Measurements from ENCODE around the gene CASK.
"Not testable (repeated sequence)": the region's sequence is repeated elsewhere in the genome, so short reads cannot be mapped to it uniquely, and the experiment has no call there.

CASK gene

DNA sequence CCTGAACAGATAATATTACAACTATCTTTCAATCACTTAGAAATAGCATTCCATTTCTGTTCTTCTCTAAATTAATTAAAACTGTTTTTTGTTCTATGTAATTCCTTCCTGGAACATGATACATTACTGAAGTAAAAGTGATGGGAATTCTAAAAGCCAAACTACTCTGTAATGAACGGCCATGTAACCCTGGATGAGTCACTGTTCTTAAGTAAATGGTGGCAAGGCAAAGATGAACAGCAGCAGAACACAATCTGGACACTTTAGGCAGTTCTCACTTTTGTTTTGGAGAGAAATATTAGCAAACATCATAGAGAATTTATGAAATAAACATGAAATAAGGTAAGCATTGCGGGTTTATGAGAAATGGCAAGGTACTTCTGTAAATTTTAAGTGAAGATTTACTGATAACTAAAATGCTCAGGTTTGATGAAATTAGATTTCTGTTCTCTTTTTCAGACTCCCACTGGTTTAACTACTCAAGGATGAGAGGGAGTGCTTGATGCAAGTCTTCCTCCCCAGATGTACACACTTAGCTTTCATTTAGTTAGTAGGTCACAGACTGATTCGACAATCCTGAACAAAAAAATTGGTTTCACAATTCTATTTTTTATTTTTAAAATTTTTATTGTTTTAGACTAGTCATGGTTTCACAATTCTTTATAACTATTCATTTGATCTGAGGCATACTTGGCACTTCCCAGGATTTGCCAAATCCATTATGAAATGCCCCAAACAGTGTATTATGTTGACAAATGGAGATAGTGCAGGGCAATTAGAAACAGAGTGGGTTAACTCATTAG is 200.3 kb downstream of the CASK start:
- DNase-seq: no peak

DNA sequence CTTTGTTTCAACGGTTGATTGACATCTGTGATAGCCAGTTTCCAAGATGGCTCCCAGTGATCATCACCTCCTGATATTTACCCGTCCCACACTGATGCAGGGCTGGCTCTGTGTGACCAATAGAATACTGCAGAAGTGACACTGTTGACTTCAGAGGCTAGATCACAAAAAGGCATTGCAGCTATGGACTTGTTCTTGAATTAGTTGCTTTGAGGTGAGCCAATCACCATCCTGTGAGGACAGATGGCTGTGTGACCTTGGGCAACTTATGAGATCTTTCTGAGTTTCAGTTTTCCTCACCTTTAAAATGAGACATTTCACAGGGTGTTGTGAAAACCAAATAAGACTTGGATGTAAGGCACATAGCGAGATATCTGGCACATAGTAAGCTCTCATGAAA is 201.1 kb downstream of the CASK start:
- DNase-seq: no peak

DNA sequence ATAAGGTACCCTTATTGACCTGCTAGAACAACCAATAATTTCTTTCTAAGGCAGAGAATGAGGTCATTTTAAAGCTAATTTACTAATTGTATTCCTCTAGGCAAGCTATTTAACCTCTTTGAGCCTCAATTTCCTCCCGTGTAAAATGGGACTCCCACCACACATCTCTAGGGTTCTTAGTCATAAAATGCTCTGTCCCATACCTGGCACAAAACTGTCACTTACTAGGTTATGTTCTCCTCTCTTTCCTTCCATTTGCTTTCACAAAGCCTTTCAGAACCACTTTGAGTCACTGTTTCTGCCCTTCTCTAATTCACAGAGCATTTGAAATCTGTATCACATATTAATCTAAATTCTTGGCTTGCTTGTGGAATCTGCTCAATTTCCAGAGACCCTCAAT is 201.8 kb downstream of the CASK start:
- no peak for DNase-seq

DNA sequence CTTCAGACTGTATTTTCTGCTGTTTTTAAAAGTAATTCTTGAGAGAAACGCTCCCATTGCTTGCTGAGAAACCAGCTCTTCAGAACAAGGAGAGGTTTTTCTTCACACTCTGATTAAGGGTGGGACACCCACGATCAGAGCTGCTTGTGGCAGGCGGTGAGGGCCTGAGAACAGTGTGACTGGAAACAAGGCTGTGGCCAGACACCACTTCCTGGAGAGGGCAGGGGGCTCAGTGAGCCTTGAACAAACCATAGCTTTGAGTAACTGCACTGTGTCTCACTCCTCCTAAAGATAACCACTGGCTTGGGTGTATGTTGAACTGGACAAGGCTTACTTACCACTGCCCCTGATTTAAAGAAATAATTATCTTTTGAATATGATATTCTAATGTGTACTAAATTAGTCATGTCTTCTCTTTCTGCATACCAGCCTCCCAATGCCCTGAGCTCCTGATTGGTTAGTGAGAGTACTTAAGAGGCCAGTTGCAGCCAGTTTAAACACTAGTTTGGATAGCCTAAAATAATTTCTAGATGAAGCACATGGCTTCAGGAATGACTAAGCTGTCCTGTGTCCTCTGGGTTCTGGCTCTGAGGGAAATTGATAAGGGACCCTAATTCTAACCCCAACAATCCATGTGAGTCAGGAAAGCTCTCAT is 203.1 kb downstream of the CASK start:
- DNase-seq: no peak

DNA sequence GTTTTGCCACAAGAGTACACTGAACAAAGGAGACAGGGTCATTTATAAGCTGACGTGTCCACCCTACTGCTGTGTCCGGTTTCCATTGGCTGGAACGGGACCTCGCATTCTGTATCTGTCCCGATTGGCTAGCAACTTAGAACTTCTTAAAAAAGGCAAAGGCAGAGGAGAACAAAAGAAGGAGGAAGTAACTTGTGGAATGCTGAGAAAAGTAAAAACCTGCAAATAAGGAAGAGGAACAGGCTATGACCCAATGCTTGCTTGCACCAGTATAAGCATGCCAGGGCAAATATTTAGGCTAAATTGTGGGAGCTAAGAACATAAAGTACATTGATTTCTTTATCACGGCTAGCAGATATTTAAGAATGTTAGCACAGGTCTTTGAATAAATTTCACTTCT is 203.7 kb downstream of the CASK start:
- not testable (repeated sequence) for DNase-seq

DNA sequence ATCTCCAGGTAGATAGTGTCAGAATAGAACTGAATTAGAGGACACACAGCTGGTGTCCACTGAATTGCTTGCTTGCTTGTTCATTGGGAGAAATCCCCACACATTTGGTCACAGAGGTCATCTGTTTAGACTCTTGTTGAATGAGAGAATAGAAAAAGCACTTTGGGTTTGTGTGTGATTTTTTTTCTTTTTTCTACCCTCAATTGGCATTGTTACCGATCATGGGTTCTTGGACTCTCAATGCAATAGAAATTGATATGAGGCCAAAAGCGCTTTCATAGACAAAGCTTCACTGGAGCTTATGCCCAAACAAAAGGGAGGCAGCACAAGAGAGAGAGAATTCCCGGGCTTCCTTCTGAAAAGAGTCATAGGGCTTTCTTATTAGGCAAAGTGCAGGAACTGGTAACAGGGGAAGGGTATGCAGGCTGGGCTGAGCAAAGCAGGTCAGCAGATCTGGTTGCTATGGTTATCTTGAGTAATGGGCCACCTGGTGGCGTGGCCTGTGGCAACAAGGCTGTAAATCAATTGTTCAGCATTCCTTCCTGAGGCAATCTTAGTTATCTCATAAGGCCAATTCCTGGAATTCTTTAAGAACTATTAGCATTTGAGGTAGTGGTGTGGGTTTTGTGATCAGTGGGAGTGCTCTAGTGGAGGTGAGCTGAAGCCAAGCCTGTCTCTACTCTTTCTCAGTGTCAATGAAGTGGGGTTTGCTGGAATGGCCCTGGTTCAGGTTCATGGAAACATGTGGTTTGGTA is 204.7 kb downstream of the CASK start:
- no peak for DNase-seq

DNA sequence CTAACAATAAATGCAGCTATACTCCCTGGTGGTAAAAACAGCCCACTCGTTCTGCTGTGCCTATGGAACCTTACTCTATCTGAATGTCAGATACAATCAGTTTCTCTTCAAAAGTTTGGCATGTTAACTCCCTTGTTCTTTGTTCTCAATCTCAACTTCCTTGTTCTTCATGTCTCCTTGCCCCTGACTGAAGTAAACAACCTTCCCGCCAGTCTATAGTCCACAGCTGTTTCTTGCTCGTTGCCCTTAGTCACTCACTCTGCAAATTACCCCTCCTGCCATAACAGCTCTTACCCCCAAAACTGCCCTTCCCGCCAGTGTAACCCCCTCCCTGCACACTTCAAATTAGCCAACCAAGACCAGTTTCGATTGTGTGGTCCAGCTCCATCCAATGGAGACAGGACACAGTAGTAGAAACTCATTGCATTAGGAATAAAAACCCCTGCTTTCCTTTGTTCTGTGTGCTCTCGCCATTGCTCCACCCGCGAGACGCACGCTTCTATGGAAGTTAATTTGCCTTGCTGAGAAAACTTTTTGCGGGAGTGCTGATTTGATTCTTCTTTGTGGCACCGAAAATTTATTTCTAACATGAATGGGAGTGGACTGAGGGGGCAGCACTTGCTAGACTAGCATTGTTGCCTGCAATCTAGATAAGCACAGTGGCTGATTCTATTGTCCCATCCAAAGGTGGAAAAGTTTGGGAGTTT is 206.4 kb downstream of the CASK start:
- no peak for DNase-seq

DNA sequence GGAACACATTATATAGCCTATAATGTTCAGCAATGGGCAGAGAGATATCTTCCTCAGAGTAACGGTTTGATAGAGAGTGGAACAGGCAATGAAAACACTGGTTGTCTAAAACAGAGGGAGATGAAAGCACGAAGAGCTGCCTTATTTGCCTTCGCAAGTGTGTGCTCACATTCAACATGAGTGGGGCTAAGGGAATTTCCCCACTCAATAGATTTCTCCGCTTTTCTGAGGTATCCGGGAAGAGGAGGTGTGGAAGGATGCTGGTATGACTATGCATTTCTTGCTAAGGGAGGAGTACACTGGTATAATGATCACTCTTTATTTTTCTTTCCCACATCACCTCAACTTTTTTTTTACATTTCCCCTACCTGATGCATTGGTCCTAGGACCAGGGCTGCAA is 207.1 kb downstream of the CASK start:
- no peak for DNase-seq

DNA sequence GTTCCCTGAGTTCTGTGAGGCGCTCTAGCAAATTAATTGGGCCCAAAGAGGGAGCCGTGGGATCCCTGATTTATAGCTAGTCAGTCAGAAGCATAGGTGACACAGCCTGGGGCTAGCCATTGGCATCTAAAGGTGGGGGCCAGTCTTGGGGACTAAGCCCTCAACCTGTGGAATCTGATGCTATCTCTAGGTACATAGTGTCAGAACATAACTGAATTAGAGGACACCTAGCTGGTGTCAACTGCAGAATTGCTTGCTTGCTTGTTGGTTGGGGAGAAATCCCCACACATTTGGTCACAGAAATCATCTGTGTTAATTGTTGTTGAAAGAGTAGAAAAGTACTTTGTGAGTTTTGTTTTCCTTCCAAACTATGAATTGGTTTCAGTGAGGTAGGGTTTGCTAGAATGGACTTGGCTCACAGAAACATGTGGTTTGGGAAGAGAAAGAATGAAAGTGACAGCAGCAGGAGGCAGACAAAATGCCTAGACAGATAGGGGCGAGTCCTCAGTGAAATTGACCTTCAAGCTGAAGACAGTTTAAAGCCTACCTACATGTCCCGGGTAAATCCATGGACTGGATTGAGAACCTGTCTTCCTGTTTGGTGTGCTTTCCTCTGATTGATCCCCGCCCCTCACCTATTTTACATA is 212.2 kb downstream of the CASK start:
- no peak for DNase-seq

DNA sequence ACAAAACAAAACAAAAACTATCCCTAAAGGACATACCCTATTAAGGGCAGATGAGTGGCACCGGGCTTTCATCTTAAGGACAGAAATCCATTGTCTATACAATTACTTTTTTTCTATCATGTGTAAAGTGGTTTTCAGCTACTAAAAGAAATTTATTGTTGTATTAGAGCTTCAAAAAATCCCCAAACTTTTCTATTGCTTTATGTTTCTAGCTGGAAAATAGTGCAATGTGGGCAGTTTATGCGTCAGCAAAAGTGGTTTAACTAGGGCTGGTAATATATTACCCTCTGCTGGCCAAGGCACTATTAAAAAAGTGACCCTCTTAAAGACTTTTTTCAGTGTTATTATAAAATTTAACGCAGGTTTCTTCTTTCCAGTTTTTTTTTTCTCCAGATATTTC is 214.9 kb downstream of the CASK start:
- DNase-seq: no peak

DNA sequence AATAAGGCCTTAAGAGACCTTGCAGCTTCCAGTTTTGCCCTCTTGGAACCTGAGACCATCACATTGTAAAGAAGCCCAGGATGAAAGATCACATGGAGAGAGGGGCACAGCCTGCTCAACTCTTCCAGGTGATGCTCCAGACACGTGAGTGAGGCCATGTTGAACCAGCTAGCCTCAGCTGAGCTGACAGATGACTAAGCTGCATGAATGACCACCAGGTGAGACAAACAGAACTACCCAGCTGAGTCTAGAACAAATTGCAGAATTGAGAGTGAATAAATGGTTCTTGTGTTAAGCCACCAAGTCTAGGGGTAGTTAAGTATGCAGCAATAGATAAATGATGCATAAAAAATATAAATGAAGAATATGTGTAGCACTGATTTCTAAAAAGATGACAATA is 216.1 kb downstream of the CASK start:
- DNase-seq: no peak

DNA sequence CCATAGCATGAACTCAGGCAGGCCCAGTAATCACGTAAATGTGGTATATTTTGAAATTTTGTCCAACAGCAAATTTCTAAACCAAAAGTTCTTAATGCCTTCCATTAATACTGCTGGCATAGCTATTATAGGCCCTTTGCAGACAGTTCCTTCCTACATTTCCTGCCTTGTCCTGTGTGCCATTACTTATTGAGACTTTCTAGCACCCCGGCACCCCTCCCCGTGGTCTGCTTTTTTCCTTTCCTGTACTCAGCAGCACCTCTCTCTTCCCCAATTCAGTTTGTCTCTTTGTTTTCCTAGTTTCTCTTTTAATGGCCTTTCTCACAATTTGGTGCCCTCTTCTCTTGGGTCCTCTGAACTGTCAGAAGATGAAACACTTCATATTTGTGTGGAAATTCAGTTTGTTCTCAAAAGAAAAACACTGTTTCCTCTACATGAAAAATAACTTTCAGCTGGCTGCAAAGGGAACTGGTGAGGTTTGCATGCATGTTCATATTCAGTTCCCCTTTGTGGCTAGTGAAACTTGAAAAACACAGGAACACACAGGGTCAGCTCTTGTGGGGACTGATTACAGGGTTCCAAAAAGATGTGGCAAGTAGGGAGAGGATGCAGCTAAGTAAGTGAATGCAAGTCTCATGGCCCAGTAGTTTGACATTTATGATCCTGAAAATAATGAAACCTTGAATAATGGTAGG is 217.5 kb downstream of the CASK start:
- DNase-seq: no peak

DNA sequence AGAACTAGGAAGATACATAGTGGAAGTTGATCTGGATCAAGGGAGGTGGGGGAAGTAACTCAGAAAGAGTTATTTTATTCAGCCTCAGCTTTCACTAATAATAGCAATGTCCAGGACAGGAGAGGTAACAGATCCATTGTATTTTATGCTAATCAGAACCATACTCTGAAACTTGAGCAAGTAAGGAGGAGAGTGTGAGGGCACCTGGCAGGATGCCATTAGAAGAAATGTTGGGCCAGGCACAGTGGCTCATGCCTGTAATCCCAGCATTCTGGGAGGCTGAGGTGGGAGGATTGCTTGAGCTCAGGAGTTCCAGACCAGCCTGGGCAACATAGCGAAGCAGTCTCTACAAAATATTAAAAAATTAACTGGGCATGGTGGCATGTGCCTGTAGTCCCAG is 218.3 kb downstream of the CASK start:
- no peak for DNase-seq

DNA sequence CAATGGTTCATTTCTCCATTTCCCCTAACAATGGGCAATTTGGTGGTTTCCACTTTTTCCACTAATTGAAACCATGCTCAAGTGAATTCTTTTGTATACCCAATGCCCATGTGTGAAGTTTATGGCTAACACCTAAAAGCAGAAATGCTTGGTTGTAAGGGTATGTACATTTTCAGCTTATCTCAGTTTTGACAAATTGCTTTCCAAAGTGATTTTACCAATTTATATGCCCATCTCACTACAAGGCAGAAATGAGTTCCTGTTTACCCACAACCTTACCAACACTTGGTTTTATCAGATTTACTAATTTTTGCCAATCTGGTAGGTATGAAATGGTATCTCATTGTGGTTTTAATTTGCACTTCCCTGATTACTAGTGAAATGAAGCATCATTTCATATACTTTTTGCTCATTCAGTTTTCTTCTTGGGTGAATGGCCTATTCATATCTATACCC is 219.8 kb downstream of the CASK start:
- no peak for DNase-seq

DNA sequence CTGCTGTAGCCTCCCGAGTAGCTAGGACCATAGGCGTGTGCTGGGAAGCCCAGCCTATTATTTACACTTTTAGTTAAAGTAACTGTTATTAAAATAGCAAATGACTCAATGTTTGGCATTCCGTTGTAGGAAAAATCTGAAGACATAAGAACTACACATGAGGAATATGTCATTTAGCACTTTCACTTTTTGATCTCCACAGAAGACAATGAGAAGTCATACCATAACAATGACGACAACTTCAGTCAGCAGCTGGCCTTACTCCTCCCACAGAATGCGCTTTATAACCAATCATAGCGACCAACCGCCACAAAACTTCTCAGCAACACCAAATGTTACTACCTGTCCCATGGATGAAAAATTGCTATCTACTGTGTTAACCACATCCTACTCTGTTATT is 227.9 kb downstream of the CASK start:
- no peak for DNase-seq

DNA sequence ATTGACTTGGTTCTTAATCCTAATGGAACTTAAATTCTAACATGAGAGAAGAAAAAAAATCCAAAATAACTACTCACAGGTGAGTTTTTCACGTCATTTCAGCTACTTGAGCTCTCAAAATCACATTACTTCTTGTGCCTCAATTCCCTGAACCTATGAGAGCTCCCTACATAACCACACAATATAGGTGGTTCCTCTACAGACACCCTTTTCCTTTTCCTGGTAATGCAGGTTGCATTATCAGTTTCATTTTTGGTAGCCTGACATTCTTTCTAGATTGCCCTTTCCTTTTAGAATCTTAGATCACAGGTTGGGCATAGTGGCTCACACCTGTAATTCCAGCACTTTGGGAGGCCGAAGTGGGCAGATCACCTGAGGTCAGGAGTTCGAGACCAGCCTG is 230.3 kb downstream of the CASK start:
- no peak for DNase-seq

DNA sequence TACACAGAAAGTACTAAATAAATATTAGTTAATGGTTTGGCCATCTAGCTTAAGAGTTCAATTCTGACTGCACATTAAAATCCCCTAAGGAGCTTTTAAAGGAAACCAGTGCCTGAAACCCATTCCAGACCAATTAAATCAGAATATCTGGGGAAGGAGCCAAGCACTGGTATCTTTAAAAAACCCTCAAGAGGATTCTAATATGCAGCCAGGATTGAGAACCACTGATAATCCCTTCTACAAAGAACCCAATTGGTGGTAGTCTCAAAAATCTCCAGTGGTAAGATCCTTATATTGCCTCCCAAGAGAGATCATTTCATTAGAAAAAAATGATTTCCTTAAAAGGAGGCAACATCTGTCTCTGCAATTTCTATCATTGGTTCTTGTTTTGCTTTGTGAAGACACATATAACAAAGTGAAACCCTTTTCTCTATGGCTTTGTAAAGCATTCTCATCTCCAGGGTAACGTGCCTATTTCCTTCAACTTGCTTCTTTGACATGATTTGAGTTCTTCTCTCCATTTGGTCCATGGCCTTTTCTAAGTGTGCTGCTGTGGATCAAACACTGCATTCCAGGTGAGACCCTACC is 231.1 kb downstream of the CASK start:
- DNase-seq: no peak

DNA sequence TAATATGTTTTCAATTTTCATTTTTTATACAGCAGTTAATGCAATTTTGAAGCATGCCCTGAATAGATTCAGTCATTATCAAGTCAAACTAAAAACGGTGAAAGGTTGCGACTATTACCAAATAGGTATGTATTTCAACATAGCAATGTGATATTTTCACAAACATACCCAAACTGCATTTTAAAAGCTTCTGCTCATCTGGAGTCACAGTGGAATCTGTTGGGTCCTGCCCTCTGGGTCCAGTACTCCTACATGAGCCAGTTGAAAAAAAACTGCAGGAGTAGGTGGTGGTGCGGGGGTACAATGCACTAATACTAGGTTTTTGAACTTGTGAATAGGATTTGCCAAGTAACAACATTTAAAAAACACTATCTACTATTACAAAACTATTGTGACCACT is 233.6 kb downstream of the CASK start:
- DNase-seq: no peak

DNA sequence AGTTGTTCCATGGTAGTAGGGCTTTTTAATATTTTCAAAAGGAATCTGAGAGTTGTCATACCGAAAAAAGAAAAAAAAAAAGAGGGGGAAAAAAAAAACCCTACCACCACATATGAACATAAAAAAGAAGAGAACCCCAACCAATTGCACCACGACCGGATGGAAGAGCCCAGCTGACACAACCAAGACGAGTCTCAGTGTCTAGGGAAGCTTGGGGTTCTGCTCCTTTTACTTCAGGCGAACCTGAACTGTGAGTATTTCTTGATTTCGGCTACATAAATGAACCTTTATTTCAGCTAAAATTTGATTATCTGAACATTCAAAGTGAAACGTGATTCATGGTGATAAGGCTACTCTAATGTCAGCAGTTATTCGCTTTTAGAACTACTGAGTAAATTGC is 234.5 kb downstream of the CASK start, which contains the start of gene GPR34:
GPR34 (plus strand) TSS at position 139 of the 400 bp plus-strand sequence. CDS start 6,661 bp downstream, outside the sequence.
- no peak for DNase-seq

DNA sequence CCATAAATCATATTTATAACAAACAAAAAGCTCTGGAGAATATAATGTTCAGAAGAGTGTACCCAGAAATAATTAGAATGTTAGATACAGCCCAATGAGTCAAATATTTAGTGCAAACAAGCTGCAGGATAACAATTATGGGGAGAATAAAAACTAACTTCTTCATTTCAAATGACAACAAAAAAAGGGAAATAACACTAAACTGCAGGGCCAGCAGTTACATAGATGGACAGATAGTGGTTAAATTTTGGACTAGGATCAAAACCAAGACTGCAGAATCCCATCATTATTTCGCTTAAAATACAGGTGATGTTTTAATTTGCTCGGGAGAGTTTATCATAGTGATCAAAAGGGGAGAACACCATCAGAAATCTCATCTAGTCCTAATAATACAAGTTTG is 235.2 kb downstream of the CASK start:
- DNase-seq: no peak

DNA sequence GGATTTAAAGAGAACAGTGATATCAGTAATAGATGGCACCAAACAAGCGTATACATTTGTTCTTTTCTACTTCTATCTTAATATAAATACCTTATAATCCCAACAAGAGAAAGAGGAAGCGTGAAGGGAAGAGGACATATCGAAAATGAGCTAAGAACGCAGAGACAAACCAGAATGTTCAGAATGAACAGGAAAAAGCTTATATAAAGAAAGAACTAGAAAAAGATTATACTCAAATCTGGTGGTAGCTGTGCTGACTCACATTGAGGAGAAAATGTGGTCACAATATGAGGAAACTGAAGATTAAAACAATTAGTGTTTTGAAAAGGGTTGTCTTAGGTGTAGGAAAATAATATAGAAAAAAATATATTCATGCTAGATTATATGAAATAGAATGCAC is 236.6 kb downstream of the CASK start:
- no peak for DNase-seq

DNA sequence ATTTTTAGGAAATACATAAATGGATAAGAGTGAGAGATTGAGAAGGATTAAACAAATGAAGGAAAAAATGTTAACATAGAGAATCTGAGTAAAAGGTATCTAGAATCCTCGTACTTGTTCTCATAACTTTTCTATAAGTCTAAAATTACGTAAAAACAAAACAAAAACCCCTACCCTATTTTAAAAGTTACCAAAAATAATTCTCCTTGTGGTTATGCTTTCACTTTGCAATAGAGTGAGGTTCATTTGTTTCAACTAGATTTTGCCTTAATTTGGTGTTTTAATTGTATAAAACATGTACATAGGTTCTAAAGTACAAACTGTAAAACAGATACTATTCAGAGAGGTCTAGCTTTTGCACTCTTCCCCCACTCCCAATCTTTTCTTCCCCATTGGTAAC is 238.4 kb downstream of the CASK start:
- no peak for DNase-seq

Measured in NCI-H1436 (cell line).